ENCODE measurements around the gene PRDM15. TPM values are rescaled to one million over a fixed set of nuclear protein-coding genes. Genes with fewer than 3 reads are reported as not detected.

PRDM15 gene
- total RNA-seq, 1 experiment from 2014 or later: 16.7 TPM

- CTCF ChIA-PET: no interaction called here
These were observed 48.9 kb downstream of the PRDM15 start for GRCh38 chr21:41830145-41830707.

GRCh38 chr21:41828884-41829360 is 50.2 kb downstream of the PRDM15 start:
- Histone ChIP-seq H3K27ac (ENCODE audit: low read depth, low read length, poor library complexity, severe bottlenecking) (no peak overlapping the region), H3K4me3 (ENCODE audit: low read depth, low read length, poor library complexity, severe bottlenecking) (no peak overlapping the region), H3K4me1 (ENCODE audit: insufficient read depth, low read length, poor library complexity, severe bottlenecking) (no peaks in the 10 kb centered on the region), H3K36me3 (ENCODE audit: insufficient read depth, low read length, poor library complexity, severe bottlenecking) (no peaks in the 10 kb centered on the region), H3K27me3 (replicated peaks; ENCODE audit: insufficient read depth, low read depth, low read length, poor library complexity) (no peaks in the 10 kb centered on the region), H3K9me3 (ENCODE audit: low read depth, low read length, poor library complexity, severe bottlenecking) (no peaks in the 10 kb centered on the region)
- intact Hi-C loops (cut with micrococcal nuclease; ENCODE audit: unreplicated experiment): no loop called here
- CTCF ChIA-PET: no interaction called here
- TF ChIP-seq CTCF (conservative IDR thresholded peaks at IDR 0.05; ENCODE audit: low read depth, low read length): no peak
- TF ChIP-seq EZH2 (IDR thresholded peaks at IDR 0.05; ENCODE audit: borderline replicate concordance, low read depth, low read length, poor library complexity, severe bottlenecking): no peak
- no peak for DNase-seq (ENCODE audit: low spot score)
- POLR2A ChIA-PET (ENCODE audit: low non-redundant PET): no interaction called here
- BruUV-seq (replicated peaks): no TSS peak

More at GRCh38 chr21:41830145-41830707, 48.9 kb downstream of the PRDM15 start:
- no TSS peak for BruUV-seq (replicated peaks)
- TF ChIP-seq CTCF (conservative IDR thresholded peaks at IDR 0.05; ENCODE audit: low read depth, low read length): no peak
- TF ChIP-seq EZH2 (IDR thresholded peaks at IDR 0.05; ENCODE audit: borderline replicate concordance, low read depth, low read length, poor library complexity, severe bottlenecking): no peak
- Histone ChIP-seq H3K27ac (ENCODE audit: low read depth, low read length, poor library complexity, severe bottlenecking) (no peak overlapping the region), H3K27me3 (replicated peaks; ENCODE audit: insufficient read depth, low read depth, low read length, poor library complexity) (no peaks in the 10 kb centered on the region), H3K4me3 (ENCODE audit: low read depth, low read length, poor library complexity, severe bottlenecking) (no peak overlapping the region), H3K36me3 (ENCODE audit: insufficient read depth, low read length, poor library complexity, severe bottlenecking) (no peaks in the 10 kb centered on the region), H3K4me1 (ENCODE audit: insufficient read depth, low read length, poor library complexity, severe bottlenecking) (no peaks in the 10 kb centered on the region), H3K9me3 (ENCODE audit: low read depth, low read length, poor library complexity, severe bottlenecking) (no peaks in the 10 kb centered on the region)
- POLR2A ChIA-PET (ENCODE audit: low non-redundant PET): no interaction called here
- DNase-seq (ENCODE audit: low spot score): no peak
- intact Hi-C loops (cut with micrococcal nuclease; ENCODE audit: unreplicated experiment): no loop called here

- Histone ChIP-seq H3K4me3 (ENCODE audit: low read depth, low read length, poor library complexity, severe bottlenecking) (no peak overlapping the region), H3K9me3 (ENCODE audit: low read depth, low read length, poor library complexity, severe bottlenecking) (no peaks in the 10 kb centered on the region), H3K27ac (ENCODE audit: low read depth, low read length, poor library complexity, severe bottlenecking) (no peak overlapping the region), H3K36me3 (ENCODE audit: insufficient read depth, low read length, poor library complexity, severe bottlenecking) (no peaks in the 10 kb centered on the region), H3K4me1 (ENCODE audit: insufficient read depth, low read length, poor library complexity, severe bottlenecking) (no peaks in the 10 kb centered on the region), H3K27me3 (replicated peaks; ENCODE audit: insufficient read depth, low read depth, low read length, poor library complexity) (no peaks in the 10 kb centered on the region)
- DNase-seq (ENCODE audit: low spot score): no peak
- BruUV-seq (replicated peaks): no TSS peak
- intact Hi-C loops (cut with micrococcal nuclease; ENCODE audit: unreplicated experiment): no loop called here
- ChIA-PET POLR2A (ENCODE audit: low non-redundant PET) (no interaction called here), CTCF (no interaction called here)
- TF ChIP-seq EZH2 (IDR thresholded peaks at IDR 0.05; ENCODE audit: borderline replicate concordance, low read depth, low read length, poor library complexity, severe bottlenecking) (no peak), CTCF (conservative IDR thresholded peaks at IDR 0.05; ENCODE audit: low read depth, low read length) (no peak)
These were observed 50.9 kb downstream of the PRDM15 start for GRCh38 chr21:41827951-41828883.

All from A673 (cell line).